Measurements from ENCODE around the gene FNBP1.

Gene FNBP1

DNA sequence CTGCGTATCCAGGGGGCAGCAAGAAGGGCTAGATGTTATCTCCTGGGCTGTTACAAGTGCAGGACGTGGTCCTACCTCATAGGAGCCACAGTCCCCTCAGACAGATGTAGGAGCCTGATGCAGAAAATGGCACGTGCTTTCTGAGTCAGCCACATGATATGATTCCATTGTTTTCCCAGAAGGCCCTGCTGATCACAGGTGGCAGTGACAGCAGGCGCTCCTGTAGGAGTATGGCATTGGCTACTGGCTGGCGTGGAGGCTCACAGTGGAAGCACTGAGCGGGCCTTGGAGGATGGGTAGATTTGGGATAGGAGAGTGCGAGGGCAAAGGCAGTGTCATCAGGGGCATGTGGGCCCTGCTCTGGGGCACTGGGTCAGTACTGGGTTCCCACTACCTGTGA lies 185.8 kb downstream of the FNBP1 start:
- H3K27me3 ChIP-seq (ENCODE audit: insufficient read depth, poor library complexity, severe bottlenecking): no peaks in the 10 kb centered on the region
- no peak overlapping the region for H3K27ac ChIP-seq (replicated peaks)
- TF ChIP-seq, protein P1, sequence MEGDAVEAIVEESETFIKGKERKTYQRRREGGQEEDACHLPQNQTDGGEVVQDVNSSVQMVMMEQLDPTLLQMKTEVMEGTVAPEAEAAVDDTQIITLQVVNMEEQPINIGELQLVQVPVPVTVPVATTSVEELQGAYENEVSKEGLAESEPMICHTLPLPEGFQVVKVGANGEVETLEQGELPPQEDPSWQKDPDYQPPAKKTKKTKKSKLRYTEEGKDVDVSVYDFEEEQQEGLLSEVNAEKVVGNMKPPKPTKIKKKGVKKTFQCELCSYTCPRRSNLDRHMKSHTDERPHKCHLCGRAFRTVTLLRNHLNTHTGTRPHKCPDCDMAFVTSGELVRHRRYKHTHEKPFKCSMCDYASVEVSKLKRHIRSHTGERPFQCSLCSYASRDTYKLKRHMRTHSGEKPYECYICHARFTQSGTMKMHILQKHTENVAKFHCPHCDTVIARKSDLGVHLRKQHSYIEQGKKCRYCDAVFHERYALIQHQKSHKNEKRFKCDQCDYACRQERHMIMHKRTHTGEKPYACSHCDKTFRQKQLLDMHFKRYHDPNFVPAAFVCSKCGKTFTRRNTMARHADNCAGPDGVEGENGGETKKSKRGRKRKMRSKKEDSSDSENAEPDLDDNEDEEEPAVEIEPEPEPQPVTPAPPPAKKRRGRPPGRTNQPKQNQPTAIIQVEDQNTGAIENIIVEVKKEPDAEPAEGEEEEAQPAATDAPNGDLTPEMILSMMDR (IDR thresholded peaks at IDR 0.05; ENCODE audit: insufficient read depth, low read length): no peak
- TF ChIP-seq POLR2AphosphoS5 (IDR thresholded peaks at IDR 0.05; ENCODE audit: low read depth): no peak
- TF ChIP-seq, protein P2, sequence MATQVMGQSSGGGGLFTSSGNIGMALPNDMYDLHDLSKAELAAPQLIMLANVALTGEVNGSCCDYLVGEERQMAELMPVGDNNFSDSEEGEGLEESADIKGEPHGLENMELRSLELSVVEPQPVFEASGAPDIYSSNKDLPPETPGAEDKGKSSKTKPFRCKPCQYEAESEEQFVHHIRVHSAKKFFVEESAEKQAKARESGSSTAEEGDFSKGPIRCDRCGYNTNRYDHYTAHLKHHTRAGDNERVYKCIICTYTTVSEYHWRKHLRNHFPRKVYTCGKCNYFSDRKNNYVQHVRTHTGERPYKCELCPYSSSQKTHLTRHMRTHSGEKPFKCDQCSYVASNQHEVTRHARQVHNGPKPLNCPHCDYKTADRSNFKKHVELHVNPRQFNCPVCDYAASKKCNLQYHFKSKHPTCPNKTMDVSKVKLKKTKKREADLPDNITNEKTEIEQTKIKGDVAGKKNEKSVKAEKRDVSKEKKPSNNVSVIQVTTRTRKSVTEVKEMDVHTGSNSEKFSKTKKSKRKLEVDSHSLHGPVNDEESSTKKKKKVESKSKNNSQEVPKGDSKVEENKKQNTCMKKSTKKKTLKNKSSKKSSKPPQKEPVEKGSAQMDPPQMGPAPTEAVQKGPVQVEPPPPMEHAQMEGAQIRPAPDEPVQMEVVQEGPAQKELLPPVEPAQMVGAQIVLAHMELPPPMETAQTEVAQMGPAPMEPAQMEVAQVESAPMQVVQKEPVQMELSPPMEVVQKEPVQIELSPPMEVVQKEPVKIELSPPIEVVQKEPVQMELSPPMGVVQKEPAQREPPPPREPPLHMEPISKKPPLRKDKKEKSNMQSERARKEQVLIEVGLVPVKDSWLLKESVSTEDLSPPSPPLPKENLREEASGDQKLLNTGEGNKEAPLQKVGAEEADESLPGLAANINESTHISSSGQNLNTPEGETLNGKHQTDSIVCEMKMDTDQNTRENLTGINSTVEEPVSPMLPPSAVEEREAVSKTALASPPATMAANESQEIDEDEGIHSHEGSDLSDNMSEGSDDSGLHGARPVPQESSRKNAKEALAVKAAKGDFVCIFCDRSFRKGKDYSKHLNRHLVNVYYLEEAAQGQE (IDR thresholded peaks at IDR 0.05; ENCODE audit: insufficient replicate concordance, low read depth): no peak
- no peak for TF ChIP-seq GABPA (IDR thresholded peaks at IDR 0.05; ENCODE audit: low read depth)
- TF ChIP-seq SPI1 (IDR thresholded peaks at IDR 0.05; ENCODE audit: borderline replicate concordance, low read depth): no peak
- H3K4me3 ChIP-seq (replicated peaks; ENCODE audit: insufficient read depth, low read length): no peak overlapping the region
- DNase-seq (ENCODE audit: low read depth in 1 of 2, low spot score in 1 of 2): no peak

DNA sequence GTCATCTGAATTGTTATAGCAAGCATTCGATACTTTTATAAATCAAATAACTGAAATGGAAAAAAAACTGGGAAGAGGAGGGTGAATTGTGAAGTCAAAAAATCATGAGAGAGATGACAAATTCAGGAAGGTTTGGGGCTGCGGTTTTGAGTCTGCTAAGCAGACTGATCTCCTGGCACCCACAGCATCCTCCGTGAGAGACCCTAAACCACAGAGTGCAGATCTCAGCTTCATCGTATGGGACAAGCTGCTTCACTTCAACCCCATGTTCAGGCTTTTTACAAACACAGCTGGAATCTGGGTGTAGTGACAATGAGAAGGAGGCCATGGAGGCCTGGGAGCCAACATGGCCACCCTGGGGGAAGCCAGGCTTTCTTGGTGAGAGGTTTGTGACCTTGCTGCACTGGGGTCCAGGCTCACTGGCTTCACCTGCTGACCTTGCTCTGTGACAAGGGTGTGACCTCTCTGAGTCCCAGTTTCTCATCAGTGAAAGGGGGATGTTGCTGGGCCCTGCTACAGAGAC lies 188.3 kb downstream of the FNBP1 start:
- TF ChIP-seq POLR2AphosphoS5 (IDR thresholded peaks at IDR 0.05; ENCODE audit: low read depth) (peak; percentile 68), SPI1 (IDR thresholded peaks at IDR 0.05; ENCODE audit: borderline replicate concordance, low read depth) (no peak)
- DNase-seq (ENCODE audit: low read depth in 1 of 2, low spot score in 1 of 2): peak in 1 of 2 experiments; percentile 53
- Histone ChIP-seq H3K27me3 (ENCODE audit: insufficient read depth, poor library complexity, severe bottlenecking) (no peaks in the 10 kb centered on the region), H3K4me3 (replicated peaks; ENCODE audit: insufficient read depth, low read length) (no peak overlapping the region), H3K27ac (replicated peaks) (peak overlapping the region; percentile 68)

DNA sequence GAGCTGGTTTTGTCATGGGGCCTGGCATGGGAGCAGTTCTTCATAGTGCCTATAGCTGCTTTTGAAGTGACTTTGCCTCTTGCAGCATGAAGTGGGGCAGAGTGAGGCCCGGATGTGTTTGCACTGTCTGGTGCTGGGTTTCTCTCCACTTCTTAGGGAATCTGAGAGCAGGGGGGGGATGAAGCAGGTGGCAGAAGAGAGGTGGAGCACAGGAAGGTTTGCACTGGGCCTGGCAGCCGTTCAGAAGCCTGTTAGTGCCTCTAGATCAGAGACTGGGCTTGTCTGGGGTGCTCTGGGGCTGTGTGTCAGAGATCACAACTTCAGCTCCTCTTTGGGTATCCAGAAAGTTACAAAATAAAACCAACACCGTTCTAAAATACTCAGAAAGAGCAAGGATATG lies 189.4 kb downstream of the FNBP1 start:
- H3K27me3 ChIP-seq (ENCODE audit: insufficient read depth, poor library complexity, severe bottlenecking): no peaks in the 10 kb centered on the region
- H3K4me3 ChIP-seq (replicated peaks; ENCODE audit: insufficient read depth, low read length): no peak overlapping the region
- TF ChIP-seq POLR2AphosphoS5 (IDR thresholded peaks at IDR 0.05; ENCODE audit: low read depth): no peak
- no peak for TF ChIP-seq GABPA (IDR thresholded peaks at IDR 0.05; ENCODE audit: low read depth)
- TF ChIP-seq, protein P2 (IDR thresholded peaks at IDR 0.05; ENCODE audit: insufficient replicate concordance, low read depth): no peak
- TF ChIP-seq, protein P1 (IDR thresholded peaks at IDR 0.05; ENCODE audit: insufficient read depth, low read length): no peak
- TF ChIP-seq SPI1 (IDR thresholded peaks at IDR 0.05; ENCODE audit: borderline replicate concordance, low read depth): no peak
- H3K27ac ChIP-seq (replicated peaks): peak overlapping the region; percentile 68
- no peak for DNase-seq (ENCODE audit: low read depth in 1 of 2, low spot score in 1 of 2)

DNA sequence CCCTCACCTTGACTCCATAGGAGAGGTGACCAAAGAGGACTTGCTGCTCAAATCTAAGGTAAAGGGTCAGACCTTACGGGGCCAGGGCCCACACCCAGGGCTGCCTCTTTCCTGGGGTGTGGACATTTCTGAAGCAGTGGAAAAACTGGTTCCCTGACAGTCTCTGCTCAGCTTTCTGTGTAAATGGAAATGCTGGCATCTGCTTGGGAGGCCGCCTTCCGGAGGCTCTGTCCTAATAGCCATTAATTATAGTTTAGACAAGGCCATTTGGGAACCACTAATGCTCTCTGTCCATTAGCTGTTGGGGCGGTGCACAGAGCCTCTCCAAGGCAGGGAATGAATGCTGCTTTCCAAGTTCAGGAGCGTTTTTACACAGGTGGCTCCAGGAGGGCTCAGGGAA lies 190.4 kb downstream of the FNBP1 start:
- no peak for DNase-seq (ENCODE audit: low read depth in 1 of 2, low spot score in 1 of 2)
- Histone ChIP-seq H3K27me3 (ENCODE audit: insufficient read depth, poor library complexity, severe bottlenecking) (no peaks in the 10 kb centered on the region), H3K4me3 (replicated peaks; ENCODE audit: insufficient read depth, low read length) (no peak overlapping the region), H3K27ac (replicated peaks) (peak overlapping the region; percentile 68)
- TF ChIP-seq POLR2AphosphoS5 (IDR thresholded peaks at IDR 0.05; ENCODE audit: low read depth): 0 out of 2 replicates have a peak, but pooled peaks have one; percentile 4
- TF ChIP-seq, protein P1 (IDR thresholded peaks at IDR 0.05; ENCODE audit: insufficient read depth, low read length): no peak
